Stimulated activated CD8-positive, alpha-beta memory T cell treated with anti-CD3 and anti-CD28 coated beads, Interleukin-4, amount 100 ng/mL, for 48 hours (primary cell): Measurements from ENCODE around the gene ACE.

Experiments used
- DNase-seq: peaks from one replicate; pipeline ENCODE4 v3.0.0-alpha.2; 2020

The ACE gene

GRCh38 chr17:63475491-63476412 is 1.1 kb upstream of the ACE start:
- DNase-seq: no peak

- no peak for DNase-seq
Observed at GRCh38 chr17:63476459-63476853, 405 bp upstream of the ACE start.

GRCh38 chr17:63477480-63478440 is 899 bp downstream of the ACE start:
- DNase-seq: no peak

- peak; percentile 85 for DNase-seq
Observed at GRCh38 chr17:63478814-63479494, 2.1 kb downstream of the ACE start.

GRCh38 chr17:63479495-63480184 is 2.8 kb downstream of the ACE start:
- no peak for DNase-seq

- DNase-seq: no peak
Observed at GRCh38 chr17:63480192-63480784, 3.4 kb downstream of the ACE start.

GRCh38 chr17:63480826-63481487 is 4.1 kb downstream of the ACE start:
- no peak for DNase-seq

- DNase-seq: no peak
Observed at GRCh38 chr17:63481488-63481870, 4.6 kb downstream of the ACE start.

GRCh38 chr17:63482509-63482908 is 5.6 kb downstream of the ACE start:
- DNase-seq: no peak

GRCh38 chr17:63483038-63483437 is 6.2 kb downstream of the ACE start:
- DNase-seq: no peak

- no peak for DNase-seq
Observed at GRCh38 chr17:63483655-63484575, 7.1 kb downstream of the ACE start.

GRCh38 chr17:63486317-63487013 is 9.6 kb downstream of the ACE start:
- no peak for DNase-seq

- DNase-seq: no peak
Observed at GRCh38 chr17:63487014-63487339, 10.1 kb downstream of the ACE start.

GRCh38 chr17:63488851-63489250 is 12.0 kb downstream of the ACE start:
- DNase-seq: no peak

GRCh38 chr17:63489291-63489690 is 12.4 kb downstream of the ACE start:
- no peak for DNase-seq

- no peak for DNase-seq
Observed at GRCh38 chr17:63490329-63490728, 13.5 kb downstream of the ACE start.

- no peak for DNase-seq
Observed at GRCh38 chr17:63490858-63491400, 14.1 kb downstream of the ACE start.

GRCh38 chr17:63491413-63491812 is 14.6 kb downstream of the ACE start:
- no peak for DNase-seq

- DNase-seq: no peak
Observed at GRCh38 chr17:63491977-63492618, 15.2 kb downstream of the ACE start.
